Stimulated activated CD8-positive, alpha-beta memory T cell treated with anti-CD3 and anti-CD28 coated beads, Interleukin-4, amount 100 ng/mL, for 4 hours (primary cell): ENCODE measurements around the gene RAD17.
"Not testable (repeated sequence)": the region's sequence is repeated elsewhere in the genome, so short reads cannot be mapped to it uniquely, and the experiment has no call there.

Source experiments
- DNase-seq, 2 donors: peaks; one replicate each; pipeline ENCODE4 v3.0.0-alpha.2; 2020; ENCODE audit warnings: low read depth in 2 of 2, low spot score in 1 of 2

Gene RAD17

DNA sequence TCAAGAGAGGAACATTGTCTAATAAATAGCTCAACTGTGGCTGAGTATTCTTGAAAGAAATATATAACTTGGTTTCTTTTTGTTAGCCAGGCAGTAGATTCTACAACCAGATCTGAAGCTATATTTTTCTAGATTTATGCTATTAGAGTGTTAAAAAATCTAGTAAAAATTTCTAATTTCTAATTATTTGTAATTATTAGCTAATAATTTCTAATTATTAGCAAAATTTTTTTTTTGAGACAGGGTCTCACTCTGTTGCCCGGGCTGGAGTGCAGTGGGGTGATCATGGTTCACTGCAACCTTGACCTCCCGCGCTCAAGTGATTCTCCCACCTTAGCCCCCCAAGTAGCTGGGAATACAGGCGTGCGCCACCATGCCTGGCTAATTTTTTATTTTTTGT lies 2.8 kb downstream of the RAD17 start:
- DNase-seq = no peak

GRCh38 chr5:69374911-69375446 lies 5.4 kb downstream of the RAD17 start:
- no peak for DNase-seq

- no peak for DNase-seq
Measured at GRCh38 chr5:69378376-69378775, 8.8 kb downstream of the RAD17 start.

DNA sequence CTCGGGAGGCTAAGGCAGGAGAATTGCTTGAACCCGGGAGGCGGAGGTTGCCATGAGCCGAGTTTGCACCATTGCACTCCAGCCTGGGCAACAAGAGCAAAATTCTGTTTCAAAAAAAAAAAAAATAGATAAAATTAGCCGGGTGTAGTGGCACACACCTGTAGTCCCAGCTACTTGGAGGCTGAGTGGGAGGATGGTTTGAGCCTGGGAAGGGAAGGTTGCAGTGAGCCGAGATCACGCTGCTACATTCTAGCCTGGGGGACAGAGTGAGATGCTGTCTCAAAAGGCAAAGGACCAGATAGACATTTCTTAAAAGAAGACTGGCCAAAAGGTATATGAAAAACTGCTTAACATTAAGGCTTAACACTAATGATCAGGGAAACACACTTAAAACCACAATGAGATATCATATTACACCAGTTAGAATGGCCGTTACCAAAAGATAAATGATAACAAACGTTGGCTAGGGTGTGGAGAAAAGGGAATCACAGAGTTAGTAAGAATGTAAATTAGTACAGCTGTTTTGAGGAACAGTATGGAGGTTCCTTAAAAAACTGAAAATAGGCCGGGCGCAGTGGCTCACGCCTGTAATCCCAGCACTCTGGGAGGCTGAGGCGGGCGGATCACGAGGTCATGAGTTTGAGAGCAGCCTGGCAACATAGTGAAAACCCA lies 35.2 kb downstream of the RAD17 start:
- DNase-seq = no peak

DNA sequence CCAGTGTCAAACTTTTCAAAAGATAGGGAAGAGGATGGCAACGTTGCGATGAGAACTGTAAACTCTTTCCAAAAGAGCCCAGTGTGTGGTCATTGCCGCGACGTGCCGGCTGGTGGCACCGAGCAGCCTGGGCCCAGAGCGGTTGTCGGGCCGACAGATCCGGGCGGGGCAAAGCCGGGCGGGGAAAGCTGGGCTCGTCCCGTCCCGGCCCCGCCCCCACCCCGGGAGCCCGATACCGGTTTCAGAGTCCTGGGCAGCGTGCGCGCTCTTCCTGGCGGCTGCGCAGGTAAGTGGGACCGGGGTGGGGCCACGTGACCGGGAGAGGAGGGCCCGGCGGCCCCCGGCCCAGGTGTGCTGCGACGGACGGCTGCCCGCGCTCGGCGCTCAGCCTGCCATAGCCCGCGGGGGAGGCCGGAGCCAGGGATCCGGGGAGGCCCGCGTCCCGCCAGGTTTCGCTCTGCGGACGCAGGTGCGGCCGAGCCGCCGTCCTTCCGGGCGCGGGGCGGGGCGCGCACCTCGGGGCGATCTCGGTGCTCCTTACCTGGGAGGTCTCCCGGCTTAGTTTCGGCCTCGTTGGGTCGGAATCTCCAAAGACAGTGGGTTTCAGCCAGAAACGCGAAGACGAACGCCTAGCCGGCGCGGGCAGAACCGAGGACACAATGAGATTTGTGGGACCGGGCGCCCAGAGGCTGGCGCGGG lies 45.4 kb downstream of the RAD17 start, which contains the start of gene MARVELD2:
MARVELD2 (plus strand) TSS at position 232 of the 699 bp plus-strand sequence. CDS start 4,270 bp downstream, outside the sequence.
- DNase-seq = peak in 1 of 2 donors; percentile 7

GRCh38 chr5:69415584-69415958 lies 46.0 kb downstream of the RAD17 start:
- DNase-seq = no peak

- no peak for DNase-seq
Measured at GRCh38 chr5:69416180-69416579, 46.6 kb downstream of the RAD17 start.

GRCh38 chr5:69416699-69417098 lies 47.1 kb downstream of the RAD17 start:
- no peak for DNase-seq

GRCh38 chr5:69418554-69418953 lies 48.9 kb downstream of the RAD17 start:
- DNase-seq = no peak

GRCh38 chr5:69431424-69432303 lies 62.0 kb downstream of the RAD17 start:
- DNase-seq = no peak

GRCh38 chr5:69432412-69433206 lies 63.0 kb downstream of the RAD17 start:
- no peak for DNase-seq

- DNase-seq = not testable (repeated sequence)
Measured at GRCh38 chr5:69435276-69435884, 65.8 kb downstream of the RAD17 start.

- DNase-seq = no peak
Measured at GRCh38 chr5:69444127-69444754, 74.6 kb downstream of the RAD17 start.

- no peak for DNase-seq
Measured at GRCh38 chr5:69449511-69449910, 79.9 kb downstream of the RAD17 start.

DNA sequence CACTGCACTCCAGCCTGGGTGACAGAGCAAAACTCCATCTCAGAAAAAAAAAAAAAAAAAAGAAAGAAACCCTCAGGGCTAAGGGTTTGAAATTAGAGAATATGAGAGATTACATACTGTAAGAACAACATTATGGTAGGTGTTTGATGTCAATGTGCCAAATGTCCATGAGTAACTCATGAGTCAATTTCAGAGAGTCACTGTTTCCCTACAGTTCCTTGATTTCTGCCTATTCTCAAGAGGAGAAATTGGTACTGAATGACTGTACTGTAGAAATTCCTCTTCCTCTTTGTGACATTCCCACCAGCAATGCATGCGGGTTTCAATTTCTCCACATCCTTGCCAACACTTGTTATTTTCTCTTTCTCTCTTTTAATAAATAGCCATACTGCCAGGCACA lies 80.5 kb downstream of the RAD17 start:
- DNase-seq = no peak

GRCh38 chr5:69450527-69450926 lies 80.9 kb downstream of the RAD17 start:
- DNase-seq = not testable (repeated sequence)

- no peak for DNase-seq
Measured at GRCh38 chr5:69451941-69452647, 82.5 kb downstream of the RAD17 start.

DNA sequence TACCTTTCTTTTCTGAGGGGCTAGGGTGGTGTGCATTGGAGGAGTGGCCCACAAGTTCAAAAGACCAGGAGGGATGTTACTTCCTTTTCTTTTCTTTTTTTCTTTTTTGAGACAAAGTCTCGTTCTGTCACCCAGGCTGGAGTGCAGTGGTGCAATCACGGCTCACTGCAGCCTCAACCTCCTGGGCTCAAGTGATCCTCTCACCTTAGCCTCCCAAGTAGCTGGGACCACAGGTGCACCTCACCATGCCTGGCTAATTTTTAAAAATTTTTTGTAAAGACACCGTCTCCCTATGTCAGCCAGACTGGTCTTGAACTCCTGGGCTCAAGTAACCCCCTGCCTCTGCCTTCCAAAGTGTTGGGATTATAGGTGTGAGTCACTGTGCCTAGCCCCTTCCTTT lies 83.9 kb downstream of the RAD17 start:
- DNase-seq = not testable (repeated sequence)
